ENCODE measurements around the gene EPAS1.
A peak's percentile ranks its signal among the peaks of the same experiment; 100 is the strongest.

The EPAS1 gene

GRCh38 chr2:46323730-46324129 lies 26.5 kb downstream of the EPAS1 start:
- no peak for DNase-seq (ENCODE audit: low read depth in 1 of 2, low spot score in 1 of 2)
- no peak overlapping the region for H3K27ac ChIP-seq (replicated peaks)
- no peaks in the 10 kb centered on the region for H3K27me3 ChIP-seq (ENCODE audit: insufficient read depth, poor library complexity, severe bottlenecking)
- H3K4me3 ChIP-seq (replicated peaks; ENCODE audit: insufficient read depth, low read length): no peak overlapping the region
- TF ChIP-seq SPI1 (IDR thresholded peaks at IDR 0.05; ENCODE audit: borderline replicate concordance, low read depth) (no peak), REST (IDR thresholded peaks at IDR 0.05; ENCODE audit: insufficient replicate concordance, low read depth) (no peak), CTCF (IDR thresholded peaks at IDR 0.05; ENCODE audit: insufficient read depth, low read length) (no peak)

- Histone ChIP-seq H3K27me3 (ENCODE audit: insufficient read depth, poor library complexity, severe bottlenecking) (no peaks in the 10 kb centered on the region), H3K4me3 (replicated peaks; ENCODE audit: insufficient read depth, low read length) (no peak overlapping the region), H3K27ac (replicated peaks) (no peak overlapping the region)
- TF ChIP-seq SPI1 (IDR thresholded peaks at IDR 0.05; ENCODE audit: borderline replicate concordance, low read depth) (no peak), GABPA (IDR thresholded peaks at IDR 0.05; ENCODE audit: low read depth) (no peak), CTCF (IDR thresholded peaks at IDR 0.05; ENCODE audit: insufficient read depth, low read length) (no peak), REST (IDR thresholded peaks at IDR 0.05; ENCODE audit: insufficient replicate concordance, low read depth) (no peak), POLR2AphosphoS5 (IDR thresholded peaks at IDR 0.05; ENCODE audit: low read depth) (no peak)
- DNase-seq (ENCODE audit: low read depth in 1 of 2, low spot score in 1 of 2): no peak
These were observed 28.1 kb downstream of the EPAS1 start for GRCh38 chr2:46325182-46325928.

GRCh38 chr2:46326231-46326980 lies 29.2 kb downstream of the EPAS1 start:
- Histone ChIP-seq H3K4me3 (replicated peaks; ENCODE audit: insufficient read depth, low read length) (no peak overlapping the region), H3K27me3 (ENCODE audit: insufficient read depth, poor library complexity, severe bottlenecking) (no peaks in the 10 kb centered on the region), H3K27ac (replicated peaks) (no peak overlapping the region)
- peak; percentile 11 to 34 for DNase-seq (ENCODE audit: low read depth in 1 of 2, low spot score in 1 of 2)
- TF ChIP-seq REST (IDR thresholded peaks at IDR 0.05; ENCODE audit: insufficient replicate concordance, low read depth) (no peak), CTCF (IDR thresholded peaks at IDR 0.05; ENCODE audit: insufficient read depth, low read length) (no peak), SPI1 (IDR thresholded peaks at IDR 0.05; ENCODE audit: borderline replicate concordance, low read depth) (no peak), GABPA (IDR thresholded peaks at IDR 0.05; ENCODE audit: low read depth) (no peak), POLR2AphosphoS5 (IDR thresholded peaks at IDR 0.05; ENCODE audit: low read depth) (no peak)

Measured in HL-60 (cell line).